Right lobe of liver (tissue), 6 donors: ENCODE measurements around the gene PHLDA2. TPM values are rescaled to one million over a fixed set of nuclear protein-coding genes. Genes with fewer than 3 reads are reported as not detected.

Experiments
- ATAC-seq, 4 donors: fragments of 200-7000 bp; cut with Tn5 transposase; one replicate each; pipeline ENCODE4 v1.9.1; 2020; ENCODE audit warnings: mild to moderate bottlenecking in 4 of 4, moderate library complexity in 4 of 4
- DNase-seq, 3 donors: peaks; one replicate each; pipeline ENCODE4 v3.0.0-alpha.2; 2020
- H3K27ac ChIP-seq, 3 donors: fragments of 200-600 bp; one replicate each; pipeline ENCODE4 v1.8.0; 2022
- H3K27me3 ChIP-seq, 2 donors: fragments of 200-600 bp; one replicate each; pipeline ENCODE4 v1.8.0; 2022
- H3K36me3 ChIP-seq, 4 donors: fragments of 200-600 bp; sonication (generic) in 1 of 4; one replicate each; pipeline versions ENCODE4 v1.5.1 to v1.8.0; 2017 to 2022; ENCODE audit warnings: control low read depth in 1 of 4
- H3K4me1 ChIP-seq, 4 donors: fragments of 200-600 bp; sonication (generic) in 1 of 4; one replicate each; pipeline versions ENCODE4 v1.5.1 to v1.8.0; 2017 to 2022; ENCODE audit warnings: control low read depth in 1 of 4
- H3K4me3 ChIP-seq, 3 donors: fragments of 200-600 bp; one replicate each; pipeline ENCODE4 v1.8.0; 2022
- H3K9me3 ChIP-seq, 4 donors: fragments of 200-600 bp; sonication (generic) in 1 of 4; one replicate each; pipeline versions ENCODE4 v1.5.1 to v1.8.0; 2017 to 2022; ENCODE audit warnings: control low read depth in 1 of 4
- POLR2A ChIP-seq: fragments of 450-650 bp; IDR thresholded peaks from one replicate; pipeline ENCODE4 v1.6.1; 2017; ENCODE audit warnings: antibody characterized with exemption, mild to moderate bottlenecking
- WGBS: methylation state at CpG from one replicate; pipeline ENCODE4 v1.1.6; 2018; ENCODE audit warnings: low coverage, low lambda C conversion rate; ENCODE audit not compliant: insufficient coverage; ENCODE audit errors: missing lambda C conversion rate; 5-methylcytosine and 5-hydroxymethylcytosine counted together
- intact Hi-C, 2 donors: fragments of 100-400 bp; cut with DNase I; formaldehyde crosslinking; loops; one replicate each; pipeline versions ENCODE4 v1.11.2 to v1.14.1; 2022
- small RNA-seq, 2 experiments: library from RNA; depleted of rRNA; stranded (forward); fragments of <200 nt; gene quantifications; one replicate each; pipeline ENCODE3, GENCODE V24; 2016
- total RNA-seq, 6 experiments: library from RNA; depleted of rRNA in 2 of 6; stranded (reverse); fragments of >200 nt in 2 of 6; fragmentation: NEBNext Ultra II Directional in 3 of 6; extraction: Animal tissue kit (Norgen Biotek cat#: 25700) in 3 of 6; gene quantifications; one replicate each; pipeline versions ENCODE4 v1.1.0 to v1.2.4, GENCODE V29; 2016 to 2023
- TF ChIP-seq, protein P1 (sequence below), 4 donors: fragments of 200-600 bp in 3 of 4; fragments of 450-650 bp in 1 of 4; IDR thresholded peaks; one replicate each; pipeline versions ENCODE4 v1.5.1 to v1.8.0; 2016 to 2022; ENCODE audit warnings: antibody characterized with exemption in 4 of 4, mild to moderate bottlenecking in 2 of 4
- donor health status: DM: no; HTN: yes; CAD: no.
- donor health status: DM: no; HTN: no; CAD: no.
- donor health status: DM: no; HTN: no; CAD: no.
- donor health status: DM: no; HTN: yes; CAD: no.
- donor health status: DM: no; HTN: yes; CAD: no.

The PHLDA2 gene
- total RNA-seq, 6 experiments from 2014 or later, result 0.51 to 12.7 (median 5.9) TPM; not detected in 1

GRCh38 chr11:2881981-2882375 is 47.2 kb downstream of the PHLDA2 start:
- DNase-seq, result no peak
- no peak for ATAC-seq
- peaks cover 0 to 3% (median 0%) of the 10 kb centered on the region in 4 donors for H3K4me1 ChIP-seq
- no peak overlapping the region for H3K27ac ChIP-seq
- intact Hi-C loops, result no loop called here
- no peak for TF ChIP-seq POLR2A
- TF ChIP-seq, protein P1, sequence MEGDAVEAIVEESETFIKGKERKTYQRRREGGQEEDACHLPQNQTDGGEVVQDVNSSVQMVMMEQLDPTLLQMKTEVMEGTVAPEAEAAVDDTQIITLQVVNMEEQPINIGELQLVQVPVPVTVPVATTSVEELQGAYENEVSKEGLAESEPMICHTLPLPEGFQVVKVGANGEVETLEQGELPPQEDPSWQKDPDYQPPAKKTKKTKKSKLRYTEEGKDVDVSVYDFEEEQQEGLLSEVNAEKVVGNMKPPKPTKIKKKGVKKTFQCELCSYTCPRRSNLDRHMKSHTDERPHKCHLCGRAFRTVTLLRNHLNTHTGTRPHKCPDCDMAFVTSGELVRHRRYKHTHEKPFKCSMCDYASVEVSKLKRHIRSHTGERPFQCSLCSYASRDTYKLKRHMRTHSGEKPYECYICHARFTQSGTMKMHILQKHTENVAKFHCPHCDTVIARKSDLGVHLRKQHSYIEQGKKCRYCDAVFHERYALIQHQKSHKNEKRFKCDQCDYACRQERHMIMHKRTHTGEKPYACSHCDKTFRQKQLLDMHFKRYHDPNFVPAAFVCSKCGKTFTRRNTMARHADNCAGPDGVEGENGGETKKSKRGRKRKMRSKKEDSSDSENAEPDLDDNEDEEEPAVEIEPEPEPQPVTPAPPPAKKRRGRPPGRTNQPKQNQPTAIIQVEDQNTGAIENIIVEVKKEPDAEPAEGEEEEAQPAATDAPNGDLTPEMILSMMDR (IDR thresholded peaks at IDR 0.05), result no peak
- no peaks in the 10 kb centered on the region for H3K9me3 ChIP-seq
- 56% methylated on average over 5 of the region's 12 CpGs for WGBS
- H3K27me3 ChIP-seq, result no peaks in the 10 kb centered on the region
- H3K4me3 ChIP-seq, result no peak overlapping the region
- no peaks in the 10 kb centered on the region for H3K36me3 ChIP-seq

GRCh38 chr11:2881076-2881980 is 47.9 kb downstream of the PHLDA2 start:
- no peak overlapping the region for H3K4me3 ChIP-seq
- WGBS, result 14% methylated on average over 1 of the region's 19 CpGs
- H3K9me3 ChIP-seq, result no peaks in the 10 kb centered on the region
- DNase-seq, result no peak
- TF ChIP-seq, protein P1 (IDR thresholded peaks at IDR 0.05), result no peak
- no peak for TF ChIP-seq POLR2A
- H3K36me3 ChIP-seq, result no peaks in the 10 kb centered on the region
- H3K27me3 ChIP-seq, result no peaks in the 10 kb centered on the region
- H3K27ac ChIP-seq, result no peak overlapping the region
- intact Hi-C loops, result no loop called here
- H3K4me1 ChIP-seq, result peaks cover 0 to 3% (median 0%) of the 10 kb centered on the region in 4 donors
- ATAC-seq, result no peak

GRCh38 chr11:2880646-2881045 is 48.6 kb downstream of the PHLDA2 start:
- Histone ChIP-seq H3K27ac (no peak overlapping the region), H3K36me3 (no peaks in the 10 kb centered on the region), H3K4me1 (peaks cover 0 to 3% (median 0%) of the 10 kb centered on the region in 4 donors), H3K27me3 (no peaks in the 10 kb centered on the region), H3K4me3 (no peak overlapping the region), H3K9me3 (no peaks in the 10 kb centered on the region)
- no peak for DNase-seq
- ATAC-seq, result no peak
- intact Hi-C loops, result no loop called here
- no CpG with 5 or more reads among the region's 7 CpGs for WGBS
- TF ChIP-seq POLR2A, result no peak
- TF ChIP-seq, protein P1 (IDR thresholded peaks at IDR 0.05), result no peak

DNA sequence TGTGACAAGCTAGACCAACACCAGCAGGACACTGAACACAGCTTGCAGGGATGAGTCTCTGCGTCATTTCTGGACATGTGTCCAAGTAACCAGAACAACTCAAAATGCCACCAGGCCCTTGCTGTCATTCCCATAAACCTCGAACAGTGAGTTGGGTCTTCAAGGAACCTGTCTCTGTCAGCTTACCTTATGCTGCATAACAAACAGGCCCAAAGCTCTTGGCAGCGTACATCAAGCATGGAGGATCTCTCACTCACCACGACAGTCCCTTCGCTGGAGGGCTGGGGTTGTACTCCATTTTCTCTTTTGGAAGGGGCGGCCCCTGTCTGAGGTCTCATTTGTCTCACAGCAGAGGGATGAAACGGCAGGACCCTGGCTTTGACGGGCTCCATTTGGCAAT is 50.4 kb downstream of the PHLDA2 start:
- H3K27ac ChIP-seq, result no peak overlapping the region
- H3K4me3 ChIP-seq, result no peak overlapping the region
- TF ChIP-seq, protein P1 (IDR thresholded peaks at IDR 0.05), result no peak
- TF ChIP-seq POLR2A, result no peak
- no peaks in the 10 kb centered on the region for H3K27me3 ChIP-seq
- ATAC-seq (no peak), DNase-seq (no peak)
- H3K4me1 ChIP-seq, result no peaks in the 10 kb centered on the region
- intact Hi-C loops, result no loop called here
- no peaks in the 10 kb centered on the region for H3K36me3 ChIP-seq
- H3K9me3 ChIP-seq, result no peaks in the 10 kb centered on the region
- 62% methylated on average over 2 of the region's 8 CpGs for WGBS

Small RNA genes lying within 50 kb of the gene (small RNA-seq; reads per million reads assigned to genes)
- 6.8 to 8.7 reads per million in 2 experiments for gene SNORA54

Other genes with a start within 250 kb of the PHLDA2 start
- 1 to 10 TPM in 2 of 6 experiments, under 1 TPM in 4; 0.37 to 1.7 (median 0.60) TPM for gene KCNQ1OT1, start 229.4 kb downstream of the PHLDA2 start, total RNA-seq
- 1 to 10 TPM; 2.2 to 8.0 (median 3.6) TPM for gene CDKN1C, start 43.6 kb downstream of the PHLDA2 start, total RNA-seq
- 10 to 100 TPM; 37.6 to 76.0 (median 56.9) TPM for gene NAP1L4, start 62.9 kb upstream of the PHLDA2 start, total RNA-seq
- gene CARS1, start 128.0 kb upstream of the PHLDA2 start, total RNA-seq, result 10 to 100 TPM; 17.3 to 44.7 (median 22.7) TPM
- gene OSBPL5, start 235.9 kb upstream of the PHLDA2 start, total RNA-seq, result 1 to 10 TPM; 2.2 to 6.3 (median 3.4) TPM